Colonic mucosa (tissue), 4 donors: ENCODE measurements around the gene DLG2. TPM values are rescaled to one million over a fixed set of nuclear protein-coding genes. Genes with fewer than 3 reads are reported as not detected.

Experiments
- DNase-seq: peaks from one replicate; pipeline ENCODE4 v3.0.0-alpha.2; 2020
- H3K27ac ChIP-seq: fragments of 200-600 bp; one replicate; pipeline ENCODE4 v1.8.0; 2021
- H3K27me3 ChIP-seq: fragments of 200-600 bp; one replicate; pipeline ENCODE4 v1.8.0; 2021
- H3K36me3 ChIP-seq: fragments of 200-600 bp; one replicate; pipeline ENCODE4 v1.8.0; 2021
- H3K4me1 ChIP-seq: fragments of 200-600 bp; one replicate; pipeline ENCODE4 v1.8.0; 2021; ENCODE audit warnings: mild to moderate bottlenecking
- H3K4me3 ChIP-seq: fragments of 200-600 bp; one replicate; pipeline ENCODE4 v1.8.0; 2021
- H3K9ac ChIP-seq, 2 donors: one replicate each; pipeline ENCODE4 v1.7.0; 2013; ENCODE audit warnings: control low read depth in 2 of 2, low read depth in 2 of 2, low read length in 2 of 2
- H3K9me3 ChIP-seq: fragments of 200-600 bp; one replicate; pipeline ENCODE4 v1.8.0; 2021
- intact Hi-C: fragments of 100-400 bp; cut with DNase I; formaldehyde crosslinking; loops from one replicate; pipeline ENCODE4 v1.14.1; 2022
- total RNA-seq, 2 donors: library from RNA; stranded (reverse); fragmentation: NEBNext Ultra II Directional in 1 of 2; extraction: Animal tissue kit (Norgen Biotek cat#: 25700) in 1 of 2; gene quantifications; one replicate each; pipeline ENCODE4 v1.2.1, GENCODE V29; 2021
- TF ChIP-seq, protein P1 (sequence below): fragments of 200-600 bp; IDR thresholded peaks from one replicate; pipeline ENCODE4 v1.8.0; 2022; ENCODE audit warnings: antibody characterized with exemption, mild to moderate bottlenecking
- donor health status: healthy.
- donor health status: DM: no; HTN: no; CAD: no.
- donor health status: DM: no; HTN: no; CAD: no.

The DLG2 gene
- total RNA-seq, 2 donors from 2014 or later = 1.4 to 3.3 TPM

DNA sequence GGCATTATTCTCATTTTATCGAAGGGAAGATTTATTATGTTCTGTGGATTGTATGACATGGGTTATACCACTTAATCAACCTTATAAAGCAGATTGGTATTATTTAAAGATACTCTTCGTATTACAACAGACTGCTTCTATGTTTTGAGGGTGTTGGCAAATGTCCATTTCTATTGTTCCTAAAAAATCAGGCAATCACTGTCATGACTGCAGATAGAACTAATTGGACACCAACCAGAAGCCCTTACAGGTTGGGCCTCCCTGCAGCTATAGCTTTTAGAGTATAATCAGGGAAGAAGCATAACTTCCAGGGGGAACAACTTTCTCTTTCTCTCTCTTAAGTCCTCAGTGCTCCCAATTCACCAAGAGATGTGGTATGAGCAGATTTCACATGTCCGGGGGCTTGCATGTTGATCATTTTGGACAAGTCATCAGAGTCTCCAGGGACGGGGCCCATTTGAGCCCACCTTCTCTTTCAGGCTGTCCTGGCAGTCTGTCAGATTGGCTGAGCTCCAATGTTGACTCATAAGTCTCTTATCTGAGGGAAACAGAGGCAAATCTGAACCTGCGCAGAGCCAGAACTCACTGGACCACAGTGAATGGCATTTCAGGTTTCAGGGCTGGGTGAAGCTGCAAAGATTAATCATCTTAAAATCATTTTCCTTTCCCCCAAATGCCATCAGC, 2077.0 kb downstream of the DLG2 start:
- intact Hi-C loops = no loop called here

GRCh38 chr11:83546368-83546767, 2080.8 kb downstream of the DLG2 start:
- intact Hi-C loops = no loop called here
- no peak overlapping the region for H3K27ac ChIP-seq
- H3K36me3 ChIP-seq = no peaks in the 10 kb centered on the region
- H3K9ac ChIP-seq = no peak overlapping the region
- H3K4me3 ChIP-seq = no peak overlapping the region
- H3K27me3 ChIP-seq = no peaks in the 10 kb centered on the region
- no peaks in the 10 kb centered on the region for H3K4me1 ChIP-seq
- no peak for DNase-seq
- H3K9me3 ChIP-seq = no peaks in the 10 kb centered on the region
- TF ChIP-seq, protein P1, sequence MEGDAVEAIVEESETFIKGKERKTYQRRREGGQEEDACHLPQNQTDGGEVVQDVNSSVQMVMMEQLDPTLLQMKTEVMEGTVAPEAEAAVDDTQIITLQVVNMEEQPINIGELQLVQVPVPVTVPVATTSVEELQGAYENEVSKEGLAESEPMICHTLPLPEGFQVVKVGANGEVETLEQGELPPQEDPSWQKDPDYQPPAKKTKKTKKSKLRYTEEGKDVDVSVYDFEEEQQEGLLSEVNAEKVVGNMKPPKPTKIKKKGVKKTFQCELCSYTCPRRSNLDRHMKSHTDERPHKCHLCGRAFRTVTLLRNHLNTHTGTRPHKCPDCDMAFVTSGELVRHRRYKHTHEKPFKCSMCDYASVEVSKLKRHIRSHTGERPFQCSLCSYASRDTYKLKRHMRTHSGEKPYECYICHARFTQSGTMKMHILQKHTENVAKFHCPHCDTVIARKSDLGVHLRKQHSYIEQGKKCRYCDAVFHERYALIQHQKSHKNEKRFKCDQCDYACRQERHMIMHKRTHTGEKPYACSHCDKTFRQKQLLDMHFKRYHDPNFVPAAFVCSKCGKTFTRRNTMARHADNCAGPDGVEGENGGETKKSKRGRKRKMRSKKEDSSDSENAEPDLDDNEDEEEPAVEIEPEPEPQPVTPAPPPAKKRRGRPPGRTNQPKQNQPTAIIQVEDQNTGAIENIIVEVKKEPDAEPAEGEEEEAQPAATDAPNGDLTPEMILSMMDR = no peak

More for the DNA sequence above, 2077.0 kb downstream of the DLG2 start:
- Histone ChIP-seq H3K9ac (no peak overlapping the region), H3K36me3 (no peaks in the 10 kb centered on the region), H3K9me3 (no peaks in the 10 kb centered on the region), H3K4me1 (no peaks in the 10 kb centered on the region), H3K4me3 (no peak overlapping the region), H3K27ac (no peak overlapping the region), H3K27me3 (no peaks in the 10 kb centered on the region)
- TF ChIP-seq, protein P1 = no peak
- DNase-seq = no peak

DNA sequence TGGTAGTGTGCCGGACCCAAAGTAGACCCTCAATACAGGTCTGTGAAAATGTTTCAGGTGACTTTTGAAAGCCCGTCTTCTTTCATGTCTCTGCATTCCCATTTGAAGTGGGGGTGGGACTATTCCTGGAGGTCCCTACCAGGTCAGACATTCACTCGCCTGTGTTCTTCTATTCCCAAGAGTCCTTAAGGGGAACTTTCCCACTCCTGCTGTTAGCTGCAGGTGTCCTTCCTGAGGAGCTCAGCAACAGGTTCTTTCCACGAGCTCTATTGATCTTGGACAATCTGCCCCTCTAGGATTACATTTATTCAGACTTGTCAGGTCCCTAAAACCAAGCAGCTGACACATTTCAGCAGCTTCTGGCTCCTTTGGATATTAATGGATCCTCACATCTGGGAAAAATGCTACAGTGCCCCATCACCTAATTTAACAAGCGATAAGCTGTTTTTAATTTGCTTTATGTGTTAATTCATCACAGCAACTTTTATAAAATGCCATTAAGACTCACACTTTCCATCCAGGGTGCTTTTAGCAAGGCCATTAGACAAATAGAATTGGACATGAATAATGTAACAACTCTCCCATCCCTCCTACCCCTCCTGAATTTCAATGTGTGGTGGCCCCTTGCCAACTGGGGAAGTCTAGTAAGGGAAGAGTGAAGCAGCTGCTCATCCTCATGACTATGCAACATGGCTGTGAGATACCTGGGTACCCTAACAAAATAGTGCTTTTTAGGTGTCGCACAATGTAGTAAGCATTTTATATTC, 2081.5 kb downstream of the DLG2 start:
- no peak overlapping the region for H3K4me3 ChIP-seq
- H3K36me3 ChIP-seq = no peaks in the 10 kb centered on the region
- TF ChIP-seq, protein P1 = no peak
- intact Hi-C loops = no loop called here
- no peak for DNase-seq
- H3K9me3 ChIP-seq = no peaks in the 10 kb centered on the region
- no peak overlapping the region for H3K9ac ChIP-seq
- H3K4me1 ChIP-seq = no peaks in the 10 kb centered on the region
- no peak overlapping the region for H3K27ac ChIP-seq
- H3K27me3 ChIP-seq = no peaks in the 10 kb centered on the region

DNA sequence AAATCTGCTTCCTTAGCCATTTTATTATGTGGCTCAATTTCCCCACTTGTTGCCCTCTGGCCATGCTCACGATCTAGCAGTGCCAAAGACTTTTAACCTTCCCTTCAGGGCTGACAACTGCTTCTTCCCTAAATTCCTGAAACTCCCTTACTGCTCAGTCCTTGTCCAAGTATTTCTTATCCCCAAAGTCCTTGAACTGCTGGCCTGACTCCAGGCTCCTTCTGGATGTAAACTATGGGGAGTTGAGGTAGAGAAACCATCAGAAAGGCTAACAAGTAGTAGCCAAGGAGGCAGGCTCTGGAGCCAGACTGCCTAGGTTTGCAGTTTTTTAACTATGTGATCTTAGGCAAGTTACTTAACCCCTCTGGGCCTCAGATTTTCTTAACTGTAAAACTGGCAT, 2082.3 kb downstream of the DLG2 start:
- H3K27ac ChIP-seq = no peak overlapping the region
- intact Hi-C loops = no loop called here
- no peak overlapping the region for H3K9ac ChIP-seq
- no peaks in the 10 kb centered on the region for H3K4me1 ChIP-seq
- no peak for DNase-seq
- H3K9me3 ChIP-seq = no peaks in the 10 kb centered on the region
- no peaks in the 10 kb centered on the region for H3K36me3 ChIP-seq
- no peak overlapping the region for H3K4me3 ChIP-seq
- TF ChIP-seq, protein P1 = no peak
- H3K27me3 ChIP-seq = no peaks in the 10 kb centered on the region

- no peak for DNase-seq
- Histone ChIP-seq H3K9ac (no peak overlapping the region), H3K36me3 (no peaks in the 10 kb centered on the region), H3K27ac (no peak overlapping the region), H3K27me3 (no peaks in the 10 kb centered on the region), H3K9me3 (no peaks in the 10 kb centered on the region), H3K4me1 (no peaks in the 10 kb centered on the region), H3K4me3 (no peak overlapping the region)
- intact Hi-C loops = no loop called here
- TF ChIP-seq, protein P1 = no peak
Measured at GRCh38 chr11:83543706-83544439, 2083.3 kb downstream of the DLG2 start.
